Measurements from ENCODE around the gene SLC27A4. TPM values are rescaled to one million over a fixed set of nuclear protein-coding genes. Genes with fewer than 3 reads are reported as not detected.
"Not testable (repeated sequence)": the region's sequence is repeated elsewhere in the genome, so short reads cannot be mapped to it uniquely, and the experiment has no call there.

Gene SLC27A4
- total RNA-seq, 4 donors from 2014 or later: 15.8 to 35.6 (median 25.5) TPM

DNA sequence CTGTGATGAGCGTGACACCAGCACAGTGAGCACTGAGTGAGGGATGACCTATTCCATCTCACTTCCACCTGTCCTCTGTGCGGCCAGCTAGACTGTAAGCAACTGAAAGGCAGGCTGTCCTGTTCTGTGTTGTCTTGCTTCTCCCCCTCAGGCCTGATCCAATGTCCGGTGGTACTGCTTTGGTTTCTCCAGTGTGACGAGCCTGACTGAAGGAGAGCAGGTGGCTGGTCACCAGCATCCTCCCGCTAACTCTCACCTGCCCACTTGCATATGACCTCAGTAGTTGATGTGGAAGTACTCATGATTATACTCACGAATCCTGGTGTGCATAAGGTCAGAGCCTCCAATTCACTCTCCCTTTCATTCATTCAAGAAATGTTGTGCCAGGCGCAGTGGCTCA is 2.4 kb upstream of the SLC27A4 start:
- no peak overlapping the region for H3K27ac ChIP-seq (replicated peaks in 1 of 4)
- intact Hi-C loops (cut with DNase I): no loop called here
- 94% methylated on average over 7 of the region's 7 CpGs for WGBS
- no peak for DNase-seq (ENCODE audit: extremely low spot score)
- no peak overlapping the region for H3K4me3 ChIP-seq
- TF ChIP-seq POLR2AphosphoS5 (IDR thresholded peaks at IDR 0.05) (no peak), EP300 (IDR thresholded peaks at IDR 0.05) (no peak), POLR2A (IDR thresholded peaks at IDR 0.05; ENCODE audit: low read depth) (no peak)
- TF ChIP-seq, protein P1, sequence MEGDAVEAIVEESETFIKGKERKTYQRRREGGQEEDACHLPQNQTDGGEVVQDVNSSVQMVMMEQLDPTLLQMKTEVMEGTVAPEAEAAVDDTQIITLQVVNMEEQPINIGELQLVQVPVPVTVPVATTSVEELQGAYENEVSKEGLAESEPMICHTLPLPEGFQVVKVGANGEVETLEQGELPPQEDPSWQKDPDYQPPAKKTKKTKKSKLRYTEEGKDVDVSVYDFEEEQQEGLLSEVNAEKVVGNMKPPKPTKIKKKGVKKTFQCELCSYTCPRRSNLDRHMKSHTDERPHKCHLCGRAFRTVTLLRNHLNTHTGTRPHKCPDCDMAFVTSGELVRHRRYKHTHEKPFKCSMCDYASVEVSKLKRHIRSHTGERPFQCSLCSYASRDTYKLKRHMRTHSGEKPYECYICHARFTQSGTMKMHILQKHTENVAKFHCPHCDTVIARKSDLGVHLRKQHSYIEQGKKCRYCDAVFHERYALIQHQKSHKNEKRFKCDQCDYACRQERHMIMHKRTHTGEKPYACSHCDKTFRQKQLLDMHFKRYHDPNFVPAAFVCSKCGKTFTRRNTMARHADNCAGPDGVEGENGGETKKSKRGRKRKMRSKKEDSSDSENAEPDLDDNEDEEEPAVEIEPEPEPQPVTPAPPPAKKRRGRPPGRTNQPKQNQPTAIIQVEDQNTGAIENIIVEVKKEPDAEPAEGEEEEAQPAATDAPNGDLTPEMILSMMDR (IDR thresholded peaks at IDR 0.05): no peak
- peaks cover 4 to 26% (median 20%) of the 10 kb centered on the region in 4 donors for H3K4me1 ChIP-seq
- H3K9me3 ChIP-seq: no peaks in the 10 kb centered on the region
- no peaks in the 10 kb centered on the region for H3K27me3 ChIP-seq
- H3K36me3 ChIP-seq: peaks cover 2 to 30% (median 25%) of the 10 kb centered on the region in 4 donors

GRCh38 chr9:128338852-128339614 is 1.3 kb upstream of the SLC27A4 start:
- H3K4me3 ChIP-seq; H3K27ac ChIP-seq (replicated peaks in 1 of 4); H3K9me3 ChIP-seq; DNase-seq (ENCODE audit: extremely low spot score); intact Hi-C loops (cut with DNase I); H3K27me3 ChIP-seq: not testable (repeated sequence)
- Histone ChIP-seq H3K4me1 (peaks cover 4 to 26% (median 20%) of the 10 kb centered on the region in 4 donors), H3K36me3 (peaks cover 13 to 30% (median 26%) of the 10 kb centered on the region in 4 donors)
- 94% methylated on average over 15 of the region's 15 CpGs for WGBS

DNA sequence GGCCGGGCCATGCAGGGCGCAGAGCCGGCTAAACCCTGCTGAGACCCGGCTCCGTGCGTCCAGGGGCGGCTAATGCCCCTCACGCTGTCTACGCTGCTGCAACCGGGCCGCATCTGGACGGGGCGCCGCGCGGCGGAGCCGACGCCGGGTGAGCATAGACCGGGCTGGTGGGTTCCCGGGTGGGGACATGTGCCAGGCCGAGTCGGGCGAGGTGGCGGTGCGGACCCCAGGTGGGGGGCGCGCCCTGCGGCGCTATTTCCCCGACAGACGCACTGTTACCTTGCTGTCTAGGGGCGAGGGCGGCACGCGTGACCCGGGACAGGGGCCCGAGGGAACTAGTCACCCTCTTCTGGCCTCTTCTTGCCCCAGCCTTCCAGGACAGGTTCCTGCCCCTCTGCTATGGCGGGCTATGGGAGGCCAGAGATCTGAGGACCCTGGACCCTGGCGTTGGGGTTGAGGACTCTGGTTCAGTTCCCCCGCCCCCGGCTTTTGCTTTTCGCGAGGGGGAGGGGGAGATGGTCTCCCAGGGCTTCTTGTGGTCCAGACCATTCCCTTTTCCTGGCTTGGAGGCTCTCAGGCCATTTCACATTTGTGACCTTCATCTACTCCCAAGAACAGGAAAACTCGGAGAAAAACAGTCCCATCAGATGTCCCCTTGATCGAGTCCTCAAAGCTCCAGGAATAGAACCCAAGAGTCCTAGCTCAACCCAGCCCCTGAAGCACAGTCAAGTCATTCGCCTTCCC is 536 bp downstream of the SLC27A4 start:
- H3K4me1 ChIP-seq: peaks cover 4 to 26% (median 20%) of the 10 kb centered on the region in 4 donors
- H3K4me3 ChIP-seq: peak overlapping the region; percentile 77 to 97 (median 90)
- peaks cover 31 to 40% (median 37%) of the 10 kb centered on the region in 4 donors for H3K36me3 ChIP-seq
- peak overlapping the region; percentile 80 to 87 (median 85) for H3K27ac ChIP-seq (replicated peaks in 1 of 4)
- TF ChIP-seq POLR2AphosphoS5 (IDR thresholded peaks at IDR 0.05) (no peak), POLR2A (IDR thresholded peaks at IDR 0.05; ENCODE audit: low read depth) (no peak), EP300 (IDR thresholded peaks at IDR 0.05) (no peak)
- TF ChIP-seq, protein P1 (IDR thresholded peaks at IDR 0.05): no peak
- intact Hi-C loops (cut with DNase I): no loop called here
- no peak for DNase-seq (ENCODE audit: extremely low spot score)
- WGBS: 2% methylated on average over 7 of the region's 48 CpGs
- H3K27me3 ChIP-seq: no peaks in the 10 kb centered on the region
- H3K9me3 ChIP-seq: no peaks in the 10 kb centered on the region

DNA sequence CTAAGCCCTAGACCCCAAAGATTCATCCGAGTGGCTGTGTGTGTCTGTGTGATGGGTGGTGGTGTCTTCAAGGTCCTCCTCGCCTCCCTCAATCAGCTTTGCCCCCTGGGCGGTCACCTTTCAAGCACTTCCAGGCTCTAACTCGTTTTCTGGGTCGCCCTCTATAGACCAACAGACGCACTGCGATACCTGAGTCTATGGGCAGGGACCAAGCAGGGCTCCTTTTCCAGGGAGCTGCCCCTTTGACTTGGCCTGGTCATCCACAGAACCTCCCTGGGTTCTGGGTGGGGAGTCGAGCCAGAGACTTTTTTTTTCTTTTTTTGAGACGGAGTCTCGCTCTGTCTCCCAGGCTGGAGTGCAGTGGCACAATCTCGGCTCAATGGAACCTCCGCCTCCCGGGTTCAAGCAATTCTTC is 1.1 kb downstream of the SLC27A4 start:
- Histone ChIP-seq H3K4me3 (peak overlapping the region; percentile 77 to 97 (median 90)), H3K9me3 (no peaks in the 10 kb centered on the region), H3K27ac (replicated peaks in 1 of 4) (peak overlapping the region; percentile 80 to 87 (median 85)), H3K36me3 (peaks cover 37 to 45% (median 43%) of the 10 kb centered on the region in 4 donors), H3K4me1 (peaks cover 4 to 26% (median 20%) of the 10 kb centered on the region in 4 donors), H3K27me3 (no peaks in the 10 kb centered on the region)
- TF ChIP-seq POLR2AphosphoS5 (IDR thresholded peaks at IDR 0.05) (peak in 1 of 2 donors; percentile 19), POLR2A (IDR thresholded peaks at IDR 0.05; ENCODE audit: low read depth) (no peak), EP300 (IDR thresholded peaks at IDR 0.05) (no peak)
- TF ChIP-seq, protein P1 (IDR thresholded peaks at IDR 0.05): peak; percentile 46 to 69 (median 57)
- intact Hi-C loops (cut with DNase I): no loop called here
- WGBS: 19% methylated on average over 9 of the region's 13 CpGs
- no peak for DNase-seq (ENCODE audit: extremely low spot score)

All from esophagus muscularis mucosa (tissue), 4 donors.